ENCODE measurements around the gene NINL.

GRCh38 chr20:25570148-25570530 is 15.2 kb downstream of the NINL start:
- no peak for TF ChIP-seq CTCF (IDR thresholded peaks at IDR 0.05; ENCODE audit: insufficient read depth, low read length)
- no peak for TF ChIP-seq SPI1 (IDR thresholded peaks at IDR 0.05; ENCODE audit: borderline replicate concordance, low read depth)
- no peak for TF ChIP-seq POLR2AphosphoS5 (IDR thresholded peaks at IDR 0.05; ENCODE audit: low read depth)
- TF ChIP-seq REST (IDR thresholded peaks at IDR 0.05; ENCODE audit: insufficient replicate concordance, low read depth), result no peak
- no peak for TF ChIP-seq GABPA (IDR thresholded peaks at IDR 0.05; ENCODE audit: low read depth)

All from HL-60 (cell line).